ENCODE results near the gene AKT3. TPM values are rescaled to one million over a fixed set of nuclear protein-coding genes. Genes with fewer than 3 reads are reported as not detected.
"Not testable (repeated sequence)": the region's sequence is repeated elsewhere in the genome, so short reads cannot be mapped to it uniquely, and the experiment has no call there.

AKT3 gene
- total RNA-seq, 2 experiments from 2014 or later, result 36.9 to 38.7 TPM

DNA sequence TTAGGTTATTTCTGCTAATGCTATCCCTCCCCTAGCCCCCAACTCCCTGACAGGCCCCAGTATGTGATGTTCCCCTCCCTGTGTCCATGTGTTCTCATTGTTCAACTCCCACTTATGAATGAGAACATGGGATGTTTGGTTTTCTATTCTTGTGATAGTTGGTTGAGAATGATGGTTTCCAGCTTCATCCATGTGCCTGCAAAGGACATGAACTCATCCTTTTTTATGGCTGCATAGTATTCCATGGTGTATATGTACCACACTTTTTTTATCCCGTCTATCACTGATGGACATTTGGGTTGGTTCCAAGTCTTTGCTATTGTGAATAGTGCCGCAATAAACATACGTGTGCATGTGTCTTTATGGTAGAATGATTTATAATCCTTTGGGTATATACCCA, 200.5 kb downstream of the AKT3 start:
- CTCF ChIA-PET, POLR2A ChIA-PET: not testable (repeated sequence)

DNA sequence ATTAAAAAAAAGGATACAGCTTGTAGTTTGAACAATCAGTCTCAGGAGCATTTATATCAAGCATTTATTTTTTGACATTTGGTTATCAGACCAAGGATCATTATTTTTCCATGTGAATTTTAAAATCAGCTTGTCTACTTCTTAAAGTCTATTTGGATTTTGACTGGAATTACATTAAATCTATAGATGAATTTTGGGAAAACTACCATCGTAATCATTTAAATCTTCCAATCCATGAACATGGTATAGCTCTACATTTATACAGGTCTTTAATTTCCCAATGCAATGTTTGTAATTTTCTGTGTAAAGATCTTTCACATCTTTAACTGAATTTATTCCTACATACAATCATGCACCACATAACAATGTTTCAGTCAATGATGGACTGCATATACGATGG, 203.2 kb downstream of the AKT3 start:
- CTCF ChIA-PET, result no interaction called here
- POLR2A ChIA-PET, result no interaction called here

DNA sequence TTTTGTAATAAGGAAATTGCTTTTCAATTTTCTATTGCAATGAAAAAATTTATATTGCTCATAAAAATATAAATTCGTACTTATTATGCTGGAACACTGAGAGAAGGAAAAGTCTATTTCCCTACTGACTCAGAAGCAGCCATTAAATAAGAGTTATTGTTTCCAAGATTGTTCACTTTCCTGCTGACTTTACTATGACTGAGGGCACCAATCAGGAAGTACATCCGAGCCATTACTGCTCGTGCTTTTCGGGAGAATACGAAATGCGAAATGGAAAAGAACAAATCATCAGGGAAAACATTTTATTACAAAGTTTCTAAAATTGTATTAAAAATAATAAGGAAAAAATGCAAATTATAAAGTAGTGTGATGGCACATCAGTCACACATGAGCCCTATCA, 204.8 kb downstream of the AKT3 start:
- CTCF ChIA-PET, result no interaction called here

DNA sequence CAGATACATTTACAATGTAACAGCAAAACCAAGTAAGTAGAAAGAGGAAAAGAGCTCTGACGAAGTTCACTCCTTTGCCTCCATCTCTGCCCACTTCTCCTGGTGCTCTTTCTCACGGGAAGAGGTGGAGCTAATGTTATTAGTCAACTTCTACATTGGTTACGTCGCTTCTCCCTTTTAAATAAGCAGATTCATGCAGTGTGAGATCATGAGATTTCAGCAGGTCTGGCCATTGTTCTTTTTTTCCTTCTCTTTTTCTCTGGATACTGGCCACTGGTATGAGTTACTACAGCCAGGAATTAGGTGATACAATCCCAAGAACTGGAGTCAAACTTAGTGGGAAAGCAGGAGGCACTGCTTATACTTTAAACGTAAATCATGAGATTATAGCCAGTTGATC, 207.1 kb downstream of the AKT3 start:
- CTCF ChIA-PET, result no interaction called here

More for the DNA sequence above, 204.8 kb downstream of the AKT3 start:
- POLR2A ChIA-PET, result no interaction called here

DNA sequence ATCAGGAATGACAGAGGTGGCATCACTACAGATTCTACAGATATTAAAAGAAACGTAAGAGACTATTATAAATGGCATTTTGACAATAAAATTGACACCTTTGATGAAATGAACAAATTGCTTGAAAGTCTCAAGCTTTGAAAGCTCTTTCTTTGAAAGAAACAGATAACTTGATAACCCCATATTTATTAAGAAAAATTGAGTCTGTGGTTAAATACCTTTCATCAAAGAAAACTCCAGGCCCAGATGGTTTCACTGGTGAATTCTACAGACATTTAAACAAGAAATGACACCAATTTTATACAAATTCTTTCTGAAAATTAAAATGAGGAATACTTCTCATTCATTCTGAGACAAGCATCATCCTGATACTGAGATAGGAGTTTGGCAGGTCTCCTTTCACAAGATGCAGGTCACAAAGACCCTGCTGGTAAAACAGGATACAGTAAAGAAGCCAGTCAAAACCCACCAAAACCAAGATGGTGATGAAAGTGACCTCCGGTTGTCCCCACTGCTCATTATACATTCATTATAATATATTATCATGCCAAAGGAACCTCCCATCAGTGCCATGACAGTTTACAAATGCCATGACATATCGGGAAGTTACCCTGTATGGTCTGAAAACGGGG, 210.9 kb downstream of the AKT3 start:
- CTCF ChIA-PET, result no interaction called here

More for the DNA sequence above, 207.1 kb downstream of the AKT3 start:
- POLR2A ChIA-PET, result no interaction called here

DNA sequence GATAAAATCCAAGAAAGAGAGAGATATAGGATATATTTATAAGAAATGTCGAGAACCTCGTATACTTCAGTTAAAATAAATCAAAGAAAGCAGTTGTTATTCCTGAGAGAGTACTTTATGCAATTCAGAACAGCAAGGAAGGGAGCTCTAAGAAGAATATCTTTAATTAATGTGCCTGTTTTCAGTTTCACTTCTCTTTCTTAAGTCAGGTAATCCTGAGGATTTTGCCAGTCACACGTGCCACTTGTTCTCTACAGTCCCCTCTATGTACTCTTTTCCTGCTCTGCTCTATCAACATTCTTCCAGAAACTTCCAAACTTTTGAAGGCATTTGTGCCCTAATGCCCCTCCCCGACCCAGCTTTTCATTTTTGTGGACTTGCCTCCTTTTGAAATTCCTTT, 211.9 kb downstream of the AKT3 start:
- CTCF ChIA-PET, result interaction anchor here (0.7 kb wide), 1 partner anchor 162 kb away, joined by 3 read pairs; no protein-coding TSS in a partner anchor
- POLR2A ChIA-PET, result no interaction called here

More for the DNA sequence above, 210.9 kb downstream of the AKT3 start:
- POLR2A ChIA-PET, result no interaction called here

DNA sequence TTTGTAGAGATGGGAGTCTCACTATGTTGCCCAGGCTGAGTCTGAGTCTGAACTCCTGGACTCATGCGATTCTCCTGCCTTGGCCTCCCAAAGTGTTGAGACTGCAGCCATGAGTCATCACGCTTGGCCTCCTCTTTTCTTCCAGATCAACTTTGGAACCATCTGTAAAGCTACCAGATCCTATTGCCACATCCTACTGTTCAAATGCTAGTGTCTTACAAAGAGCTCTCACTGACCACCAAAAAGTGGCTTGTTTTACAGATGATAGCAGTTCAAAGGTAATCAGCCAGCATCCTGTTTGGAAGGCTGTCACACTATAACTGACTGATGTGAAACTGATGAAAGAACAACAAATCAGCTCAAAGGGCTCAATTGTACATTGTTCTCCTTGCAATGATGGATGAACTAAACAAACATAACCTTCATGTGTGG, 221.6 kb downstream of the AKT3 start:
- ChIA-PET CTCF (no interaction called here), POLR2A (no interaction called here)

DNA sequence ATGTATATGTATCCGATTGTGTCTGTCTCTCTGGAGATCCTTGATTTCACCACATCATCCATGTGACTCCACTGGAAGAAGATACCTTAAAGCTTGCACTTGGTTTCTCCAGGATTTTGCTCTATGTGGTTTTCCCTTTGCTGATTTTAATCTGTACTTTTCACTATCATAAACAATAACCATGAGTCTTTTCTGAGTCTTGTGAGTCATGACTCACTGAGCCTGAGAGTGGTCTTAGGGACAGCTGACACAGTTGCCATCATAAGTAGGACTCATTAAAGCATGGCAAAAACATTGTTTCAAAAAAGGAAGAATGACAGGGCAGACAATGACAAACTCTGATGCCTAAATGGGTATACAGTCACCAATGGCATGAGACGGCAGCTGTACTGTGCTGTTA, 226.2 kb downstream of the AKT3 start:
- CTCF ChIA-PET, result no interaction called here
- POLR2A ChIA-PET, result no interaction called here

DNA sequence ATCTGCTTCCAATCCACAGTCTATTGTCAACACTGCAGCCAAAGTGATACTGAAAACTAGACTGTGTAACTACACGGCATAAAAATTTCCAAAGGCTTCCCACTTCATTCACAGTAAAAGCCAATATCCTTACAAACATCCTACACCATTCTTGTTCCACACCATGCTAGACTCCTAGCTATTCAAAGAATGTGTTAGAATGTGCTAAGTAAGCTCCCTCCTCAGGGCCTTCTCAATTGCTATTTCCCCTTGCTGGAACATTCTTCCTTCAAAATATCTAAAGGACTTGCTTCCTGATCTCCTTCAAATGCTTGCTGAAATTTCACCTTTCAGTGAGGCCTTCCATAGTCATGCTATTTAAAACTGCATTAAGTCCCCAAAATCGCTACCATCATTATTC, 228.1 kb downstream of the AKT3 start:
- POLR2A ChIA-PET, result no interaction called here
- CTCF ChIA-PET, result no interaction called here

DNA sequence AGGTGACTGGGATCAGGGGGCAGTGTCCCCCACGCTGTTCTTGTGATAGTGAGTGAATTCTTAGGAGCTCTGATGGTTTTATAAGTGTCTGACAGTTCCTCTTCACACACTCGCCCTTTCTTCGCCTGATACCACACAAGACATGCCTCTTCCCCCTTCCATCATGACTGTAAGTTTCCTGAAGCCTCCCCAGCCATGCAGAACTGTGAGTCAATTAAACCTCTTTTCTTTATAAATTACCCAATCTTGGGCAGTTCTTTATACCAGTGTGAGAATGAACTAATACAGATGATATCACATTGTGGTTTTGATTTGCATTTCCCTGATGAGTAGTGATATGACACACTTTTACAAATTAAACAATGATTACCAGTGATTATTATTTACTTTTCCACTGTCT, 229.9 kb downstream of the AKT3 start:
- POLR2A ChIA-PET, result no interaction called here
- CTCF ChIA-PET, result no interaction called here

DNA sequence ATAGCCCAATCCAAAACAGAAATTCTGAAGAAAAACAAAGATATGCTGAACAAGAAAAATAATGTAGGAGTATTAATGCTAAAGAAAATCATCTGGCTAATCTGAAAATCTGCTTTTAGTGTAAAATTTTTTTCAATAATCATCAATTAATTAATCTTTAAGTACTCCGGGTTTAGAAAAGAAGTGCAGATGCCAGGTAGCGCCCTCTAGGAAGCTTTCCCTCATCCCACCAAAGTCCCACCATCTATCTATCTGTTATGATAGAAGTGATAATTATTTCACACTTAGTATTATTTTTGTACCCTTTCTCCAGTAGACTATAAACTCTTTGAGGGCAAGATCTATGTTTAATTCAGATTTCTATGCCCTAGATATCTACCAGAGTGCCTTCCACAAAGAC, 240.3 kb downstream of the AKT3 start:
- POLR2A ChIA-PET, result no interaction called here
- CTCF ChIA-PET, result no interaction called here

DNA sequence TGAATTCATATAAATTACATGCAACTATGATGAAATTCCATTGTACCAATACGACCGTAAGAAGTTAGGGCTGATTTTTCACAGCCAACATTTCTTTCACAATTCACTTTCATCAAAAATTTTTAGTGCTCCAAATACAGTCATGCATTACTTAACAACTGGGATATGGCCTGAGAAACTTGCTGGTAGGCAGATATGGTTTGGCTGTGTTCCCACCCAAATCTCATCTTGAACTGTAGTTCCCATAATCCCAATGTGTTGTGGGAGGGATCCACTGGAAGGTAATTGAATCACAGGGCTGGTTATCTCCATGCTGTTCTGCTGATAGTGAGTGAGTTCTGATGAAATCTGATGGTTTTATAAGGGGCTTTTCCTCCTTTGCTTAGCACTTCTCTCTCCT, 244.4 kb downstream of the AKT3 start:
- CTCF ChIA-PET, result no interaction called here
- POLR2A ChIA-PET, result no interaction called here

DNA sequence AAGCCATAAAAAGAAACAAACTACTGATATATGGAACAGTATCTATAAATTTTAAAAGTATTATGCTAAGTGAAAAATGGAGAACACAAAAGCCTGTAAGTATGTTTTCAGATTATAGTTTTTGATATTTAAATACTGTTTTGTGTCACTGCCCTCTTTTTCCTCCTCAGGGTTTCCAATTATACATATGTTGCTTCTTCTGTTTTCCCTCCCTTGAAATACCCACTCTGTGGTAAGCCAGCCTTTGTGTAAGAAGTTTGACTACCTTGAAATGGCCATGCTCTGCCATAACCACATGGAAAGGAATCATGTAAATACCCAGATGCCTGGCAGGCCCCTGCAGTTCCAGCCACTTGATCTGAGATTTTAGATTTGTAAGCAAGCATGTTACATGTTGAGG, 248.3 kb downstream of the AKT3 start:
- CTCF ChIA-PET, result no interaction called here
- POLR2A ChIA-PET, result no interaction called here

DNA sequence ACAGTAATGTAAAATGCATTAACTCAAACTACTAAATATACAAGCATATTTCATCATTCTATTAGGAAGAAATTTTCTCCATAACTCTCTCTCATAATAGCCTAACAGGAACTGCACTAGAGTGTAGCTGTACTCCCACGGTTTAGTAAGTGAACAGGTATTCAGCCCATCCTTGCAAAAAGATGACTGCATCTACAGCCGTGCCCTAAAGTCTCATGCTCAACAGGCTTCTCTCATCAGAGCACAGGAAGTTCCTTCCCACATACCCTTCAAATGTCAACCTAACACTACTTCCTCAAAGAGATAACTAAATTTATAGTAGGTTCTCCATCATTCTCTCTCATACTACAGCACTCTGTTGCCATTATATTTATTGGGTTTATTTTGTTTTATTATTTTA, 251.6 kb downstream of the AKT3 start:
- ChIA-PET CTCF (no interaction called here), POLR2A (no interaction called here)

DNA sequence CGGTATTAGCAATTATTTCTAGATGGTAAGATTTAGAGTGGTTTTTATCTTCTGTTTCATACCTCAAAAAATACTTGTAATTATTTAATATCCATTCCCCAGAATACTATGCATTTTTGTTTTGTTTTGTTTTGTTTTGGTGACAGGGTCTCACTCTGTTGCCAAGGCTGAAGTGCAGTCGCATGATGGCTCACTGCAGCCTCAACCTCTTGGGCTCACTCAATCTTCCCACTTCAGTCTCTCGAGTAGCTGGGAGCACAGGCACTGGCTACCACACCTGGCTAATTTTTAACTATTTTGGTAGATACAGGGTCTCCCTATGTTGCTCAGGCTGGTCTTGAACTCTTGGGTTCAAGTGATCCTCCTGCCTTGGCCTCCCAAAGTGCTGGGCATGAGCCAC, 252.7 kb downstream of the AKT3 start:
- ChIA-PET CTCF (no interaction called here), POLR2A (no interaction called here)

DNA sequence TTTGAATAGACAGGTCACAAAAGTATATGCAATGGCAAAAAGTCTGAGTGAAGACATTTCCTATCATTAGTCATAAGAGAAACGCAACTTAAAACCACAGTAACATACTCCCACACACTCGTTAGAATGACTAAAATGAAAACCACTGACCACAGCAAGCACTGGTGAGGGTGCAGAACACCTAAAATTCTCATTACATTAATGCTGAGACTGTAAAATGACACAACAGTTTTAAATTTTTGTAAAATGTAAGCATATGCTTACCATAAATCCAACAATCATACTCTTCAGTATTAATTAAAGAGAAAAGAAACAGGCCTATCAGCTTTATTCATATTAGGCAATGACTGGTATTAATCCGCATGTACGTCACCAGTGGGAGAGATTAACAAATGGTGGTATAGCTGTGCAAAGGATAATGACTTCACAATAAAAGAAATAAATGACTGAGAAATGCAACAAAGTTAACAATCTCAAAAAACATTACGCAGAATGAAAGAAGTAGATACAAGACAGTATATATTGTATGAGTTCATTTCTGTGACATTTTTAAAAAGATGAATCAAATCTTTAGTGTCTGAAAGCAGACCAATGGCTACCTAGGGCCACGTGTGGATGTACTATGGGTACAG, 253.5 kb downstream of the AKT3 start:
- POLR2A ChIA-PET, result interaction anchor here (0.9 kb wide), 1 partner anchor 253 kb away, joined by 4 read pairs; the partner anchor contains the start of gene AKT3
- CTCF ChIA-PET, result interaction anchor here (1.2 kb wide), 1 partner anchor 252 kb away, joined by 3 read pairs; no protein-coding TSS in a partner anchor

DNA sequence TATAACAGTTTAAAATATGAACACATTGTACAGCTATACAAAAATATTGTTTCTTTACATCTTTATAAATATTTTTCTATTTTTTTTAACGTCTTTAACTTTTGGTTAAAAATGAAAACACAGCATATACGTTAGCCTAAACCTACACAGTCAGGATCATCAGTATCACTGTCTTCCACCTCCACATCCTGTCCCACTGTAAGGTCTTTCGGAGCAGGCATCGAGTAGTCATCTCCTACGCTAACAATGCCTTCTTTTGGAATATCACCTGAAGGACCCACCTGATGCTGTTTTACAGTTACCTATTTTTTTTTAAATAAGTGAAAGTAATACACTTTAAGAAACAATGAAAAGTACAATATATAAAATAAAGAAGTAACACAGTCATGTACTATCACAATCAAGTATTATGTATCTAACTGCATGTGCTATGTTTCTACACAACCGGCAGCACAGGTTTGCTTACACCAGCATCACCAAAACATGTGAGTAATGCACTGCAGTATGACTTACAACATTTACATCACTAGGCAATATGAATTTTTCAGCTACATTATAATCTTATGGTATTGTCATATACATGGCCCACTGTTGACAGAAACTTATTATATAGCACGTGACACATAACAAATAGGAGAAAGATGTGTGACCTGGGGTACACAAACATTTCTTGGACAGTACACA, 254.4 kb downstream of the AKT3 start:
- CTCF ChIA-PET, result interaction anchor here (1.2 kb wide), 1 partner anchor 253 kb away, joined by 3 read pairs; no protein-coding TSS in a partner anchor
- POLR2A ChIA-PET, result no interaction called here

DNA sequence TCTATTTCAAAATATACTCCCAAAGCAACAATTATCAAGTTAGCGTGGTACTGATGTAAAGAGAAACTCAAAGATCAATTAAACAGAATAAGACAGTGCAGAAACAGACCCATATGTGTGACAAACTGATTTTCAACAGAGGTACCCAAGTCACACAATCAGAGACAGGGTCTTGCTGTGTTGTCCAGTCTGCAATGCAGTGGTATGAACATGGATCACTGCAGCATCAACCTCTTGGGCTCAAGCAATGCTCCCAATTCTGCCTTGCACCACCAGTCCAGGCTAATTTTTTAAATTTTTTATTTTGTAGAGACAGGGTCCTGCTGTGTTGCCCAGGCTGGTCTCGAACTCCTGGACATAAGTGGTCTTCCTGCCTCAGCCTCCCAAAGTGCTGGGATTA, 255.6 kb downstream of the AKT3 start:
- CTCF ChIA-PET, result no interaction called here
- POLR2A ChIA-PET, result no interaction called here

DNA sequence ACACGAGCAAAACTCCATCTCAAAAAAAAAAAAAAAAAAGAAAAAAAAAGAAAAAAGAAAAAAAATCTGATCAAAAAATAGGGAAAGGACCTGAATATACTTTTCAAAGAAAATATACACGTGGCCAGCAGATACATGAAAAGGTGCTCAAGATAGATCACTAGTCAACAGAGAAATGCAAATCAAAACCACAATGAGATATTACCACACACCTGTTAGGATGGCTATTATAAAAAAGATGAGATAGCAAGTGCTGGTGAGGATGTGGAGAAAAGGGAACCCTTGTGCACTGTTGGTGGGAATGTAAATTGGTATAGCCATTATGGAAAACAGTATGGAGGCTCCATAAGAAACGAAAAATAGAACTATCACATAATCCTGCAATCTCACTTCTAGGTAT, 260.8 kb downstream of the AKT3 start:
- CTCF ChIA-PET, POLR2A ChIA-PET: not testable (repeated sequence)

DNA sequence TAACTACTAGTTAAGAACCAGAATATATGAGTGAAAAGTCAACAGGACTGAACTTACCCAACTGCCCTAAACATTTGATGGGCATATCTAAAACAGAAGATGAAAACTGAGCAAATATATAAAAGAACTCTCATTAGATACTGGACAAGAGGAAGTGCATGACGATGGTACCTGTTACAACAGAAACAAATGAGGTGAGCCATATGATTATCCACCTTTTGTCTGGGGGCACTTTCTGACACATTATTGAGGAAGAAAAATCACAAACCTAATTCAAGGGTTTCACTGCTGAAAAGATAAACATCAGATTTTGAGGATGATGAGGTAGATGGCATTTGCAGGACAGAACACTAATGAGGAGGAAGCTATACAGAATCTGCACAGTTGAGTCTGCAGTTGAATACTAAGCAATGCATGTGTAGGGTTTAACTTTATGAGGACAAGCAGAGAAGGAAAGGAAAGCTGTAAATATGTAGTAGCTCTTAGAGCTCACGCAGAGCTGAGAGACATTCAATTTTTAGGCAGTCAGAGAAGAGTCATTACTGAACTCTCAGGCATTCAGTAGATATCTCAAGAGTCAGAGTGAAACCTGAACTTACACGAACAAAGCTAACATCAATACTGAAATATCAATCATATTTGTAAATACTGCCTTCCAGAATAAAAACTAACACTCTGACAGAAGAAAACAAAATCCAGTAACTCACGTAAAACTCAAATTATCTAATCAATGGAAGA, 262.1 kb downstream of the AKT3 start:
- ChIA-PET POLR2A (no interaction called here), CTCF (no interaction called here)

DNA sequence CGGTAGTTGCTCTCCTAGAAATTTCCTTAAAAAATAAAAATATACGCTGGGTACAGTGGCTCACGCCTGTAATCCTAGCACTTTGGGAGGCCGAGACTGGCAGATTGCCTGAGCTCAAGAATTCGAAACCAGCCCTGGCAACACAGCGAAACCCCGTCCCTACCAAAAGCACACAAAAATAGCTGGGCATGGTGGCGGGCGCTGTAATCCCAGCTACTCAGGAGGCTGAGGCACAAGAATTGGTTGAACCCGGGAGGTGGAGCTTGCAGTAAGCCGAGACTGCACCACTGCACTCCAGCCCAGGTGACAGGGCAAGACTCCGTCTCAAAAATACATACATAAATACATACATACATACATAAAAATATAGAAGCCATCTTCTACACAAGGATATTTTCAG, 262.8 kb downstream of the AKT3 start:
- POLR2A ChIA-PET, result no interaction called here
- CTCF ChIA-PET, result no interaction called here
